Muscle of leg (tissue), 11 donors: ENCODE data around the gene FKBP6. TPM values are rescaled to one million over a fixed set of nuclear protein-coding genes. Genes with fewer than 3 reads are reported as not detected.
"Not testable (repeated sequence)": the region's sequence is repeated elsewhere in the genome, so short reads cannot be mapped to it uniquely, and the experiment has no call there.

ENCODE experiments used
- DNase-seq: peaks from one replicate; pipeline ENCODE4 v3.0.0; 2013
- H3K27ac ChIP-seq: one replicate; pipeline ENCODE4 v1.5.1; 2013; ENCODE audit warnings: mild to moderate bottlenecking, low read length, control low read depth
- H3K27me3 ChIP-seq: one replicate; pipeline ENCODE4 v1.6.1; 2013; ENCODE audit warnings: low read length; ENCODE audit not compliant: control insufficient read depth, insufficient read depth
- H3K36me3 ChIP-seq: one replicate; pipeline ENCODE4 v1.6.1; 2013; ENCODE audit warnings: low read length; ENCODE audit not compliant: control insufficient read depth, insufficient read depth
- H3K4me1 ChIP-seq: one replicate; pipeline ENCODE4 v1.6.1; 2013; ENCODE audit warnings: low read length; ENCODE audit not compliant: control insufficient read depth, insufficient read depth
- H3K4me3 ChIP-seq: one replicate; pipeline ENCODE4 v1.5.1; 2013; ENCODE audit warnings: low read length, control low read depth
- H3K9me3 ChIP-seq: replicated peaks from 2 replicates; pipeline ENCODE4 v1.6.1; 2013; ENCODE audit warnings: low read depth, low read length; ENCODE audit not compliant: control insufficient read depth
- WGBS: methylation state at CpG from one replicate; pipeline ENCODE4 v1.1.5; 2013; ENCODE audit warnings: missing lambda C conversion rate; ENCODE audit not compliant: insufficient coverage; 5-methylcytosine and 5-hydroxymethylcytosine counted together
- polyA plus RNA-seq, 8 donors: library from polyadenylated mRNA; unstranded; fragments of 120-200 nt; gene quantifications; one replicate each; pipeline versions ENCODE4 v1.2.1 to v1.2.3, GENCODE V29; 2013; ENCODE audit warnings: inconsistent platforms in 1 of 8, low replicate concordance in 1 of 8; ENCODE audit not compliant: insufficient read length in 8 of 8, insufficient read depth in 1 of 8
- total RNA-seq: library from RNA; stranded (reverse); fragments of 120-200 nt; gene quantifications from one replicate; pipeline ENCODE4 v1.2.4, GENCODE V29; 2013

The FKBP6 gene
- total and polyA plus RNA-seq, 9 donors, result 0.20 to 0.57 (median 0.28) TPM; not detected in 3

DNA sequence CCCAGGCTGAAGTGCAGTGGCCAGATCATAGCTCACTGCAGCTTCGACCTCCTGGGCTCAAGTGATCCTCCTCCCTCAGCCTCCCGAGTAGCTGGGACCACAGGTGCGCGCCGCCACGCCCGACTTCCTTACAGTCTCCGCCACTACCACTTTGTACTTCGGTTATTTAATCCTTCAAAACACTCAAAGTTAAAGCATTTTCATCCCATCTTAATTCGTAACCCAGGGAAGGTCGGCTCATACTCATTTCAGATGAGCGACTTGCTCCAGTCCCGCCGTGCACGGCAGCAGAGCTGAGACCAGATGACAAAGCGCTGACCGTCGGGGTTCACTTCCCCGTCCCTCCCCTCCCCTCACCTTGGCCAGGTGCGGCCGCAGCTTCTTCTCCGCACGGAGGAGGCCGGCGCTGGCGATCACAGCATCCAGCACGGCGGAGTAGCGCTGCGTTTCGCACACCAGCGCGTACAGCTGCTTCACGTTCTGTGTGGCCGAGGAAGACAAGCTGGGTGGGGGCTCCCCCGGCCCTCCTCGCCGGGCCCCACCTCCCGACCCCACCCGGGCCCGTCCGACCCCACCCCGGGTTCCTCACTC, 19.8 kb upstream of the FKBP6 start:
- Histone ChIP-seq H3K27me3 (no peaks in the 10 kb centered on the region), H3K4me3 (peak overlapping the region; percentile 59), H3K36me3 (peaks cover 31% of the 10 kb centered on the region), H3K9me3 (no peaks in the 10 kb centered on the region), H3K27ac (peak overlapping the region; percentile 81), H3K4me1 (peaks cover 6% of the 10 kb centered on the region)
- WGBS, result 9% methylated on average over 39 of the region's 43 CpGs
- no peak for DNase-seq

DNA sequence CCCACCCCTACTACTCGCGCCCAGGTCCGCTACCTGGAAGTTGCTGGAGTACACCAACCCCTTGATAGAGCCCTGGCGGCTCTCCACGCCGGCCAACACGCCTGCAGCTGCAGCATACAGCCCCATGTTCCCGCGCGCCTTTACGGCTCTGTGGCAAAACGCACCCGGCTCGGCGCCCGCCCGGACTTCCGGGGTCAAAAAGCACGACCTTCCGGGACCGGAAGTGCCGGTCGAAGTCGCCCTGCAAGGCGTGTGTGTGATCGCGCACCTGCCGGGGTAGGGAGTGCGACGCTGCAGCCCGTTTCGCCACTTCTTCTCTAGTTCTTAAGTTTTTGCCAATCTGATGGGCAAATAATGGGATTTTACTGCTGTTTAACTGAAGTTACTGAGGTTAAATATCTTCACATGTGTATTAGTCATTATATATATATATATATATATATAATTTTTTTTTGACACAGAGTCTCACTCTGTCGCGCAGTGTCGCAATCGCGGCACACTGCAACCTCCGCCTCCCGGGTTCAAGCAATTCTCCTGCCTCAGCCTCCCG, 19.2 kb upstream of the FKBP6 start, which contains the start of gene NSUN5:
Gene NSUN5 (minus strand): TSS at position 162 of the 550 bp plus-strand sequence. CDS start 36 bp downstream, at position 126.
- no peaks in the 10 kb centered on the region for H3K27me3 ChIP-seq
- H3K36me3 ChIP-seq, result peaks cover 25% of the 10 kb centered on the region
- peaks cover 6% of the 10 kb centered on the region for H3K4me1 ChIP-seq
- H3K4me3 ChIP-seq, result peak within 1 kb of the TSS; percentile 59
- H3K27ac ChIP-seq, result peak within 1 kb of the TSS; percentile 81
- peak; percentile 88 for DNase-seq
- H3K9me3 ChIP-seq, result no peaks in the 10 kb centered on the region
- WGBS, result under 1% methylated on average over 26 of the region's 40 CpGs

DNA sequence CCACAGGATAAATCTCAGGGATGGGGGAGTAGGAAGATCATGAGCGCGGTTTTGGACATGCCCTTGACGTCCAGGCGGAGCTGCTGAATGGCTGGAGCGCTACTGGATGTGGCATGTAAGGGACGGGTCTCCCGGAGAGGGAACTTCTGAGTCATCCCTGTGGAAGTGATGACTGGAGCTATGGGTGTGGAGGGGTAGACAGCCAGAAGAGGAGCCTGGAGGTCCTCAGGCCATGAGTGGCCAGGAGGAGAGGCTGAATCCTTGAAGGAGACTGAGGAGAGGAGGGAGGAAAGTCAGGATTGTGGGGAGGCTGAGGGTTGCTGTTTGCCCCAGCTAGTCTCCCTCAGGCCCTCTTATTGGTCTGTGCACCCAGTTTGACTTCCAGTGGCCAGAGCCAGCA, 16.5 kb upstream of the FKBP6 start:
- 87% methylated on average over 6 of the region's 7 CpGs for whole genome bisulfite sequencing
- not testable (repeated sequence) for H3K4me1 ChIP-seq, H3K27me3 ChIP-seq, H3K36me3 ChIP-seq, H3K27ac ChIP-seq, H3K4me3 ChIP-seq, H3K9me3 ChIP-seq, DNase-seq

DNA sequence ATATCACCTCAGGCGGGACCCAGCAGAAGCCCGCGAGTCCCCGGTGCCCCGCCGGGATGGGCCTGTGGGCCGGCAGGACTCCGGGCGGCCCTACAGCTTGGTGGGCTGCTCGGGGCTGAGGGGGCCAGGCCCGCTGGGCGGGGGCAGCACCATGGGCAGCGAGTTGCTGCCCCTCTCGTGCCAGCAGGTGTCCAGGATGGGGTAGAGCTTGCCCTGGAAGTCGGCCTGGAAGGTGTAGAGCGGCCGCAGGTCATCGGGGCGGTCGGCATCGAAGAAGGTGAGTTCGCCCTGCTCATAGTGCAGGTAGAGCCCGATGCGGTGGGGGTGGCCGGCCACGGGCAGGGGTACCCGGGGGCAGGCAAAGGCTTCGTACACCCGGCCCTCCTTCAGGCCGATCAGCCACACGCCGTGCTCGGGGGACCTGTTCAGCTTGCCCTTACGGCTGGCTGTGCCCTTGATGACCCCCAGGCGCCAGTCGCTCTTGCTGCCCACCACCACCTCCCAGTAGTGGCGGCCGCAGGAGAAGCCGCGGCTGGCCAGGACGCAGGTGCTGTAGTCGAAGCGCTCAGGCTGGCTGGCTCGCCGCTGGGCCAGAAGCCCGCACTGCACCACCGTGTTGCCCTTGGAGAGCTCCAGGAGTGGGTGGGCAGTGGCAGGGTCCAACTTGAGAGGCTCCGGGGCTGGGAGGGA, 15.0 kb upstream of the FKBP6 start:
- Histone ChIP-seq H3K4me1 (peaks cover 6% of the 10 kb centered on the region), H3K27ac (no peak overlapping the region), H3K27me3 (no peaks in the 10 kb centered on the region), H3K4me3 (no peak overlapping the region), H3K36me3 (no peaks in the 10 kb centered on the region), H3K9me3 (no peaks in the 10 kb centered on the region)
- 87% methylated on average over 37 of the region's 48 CpGs for WGBS
- DNase-seq, result no peak

DNA sequence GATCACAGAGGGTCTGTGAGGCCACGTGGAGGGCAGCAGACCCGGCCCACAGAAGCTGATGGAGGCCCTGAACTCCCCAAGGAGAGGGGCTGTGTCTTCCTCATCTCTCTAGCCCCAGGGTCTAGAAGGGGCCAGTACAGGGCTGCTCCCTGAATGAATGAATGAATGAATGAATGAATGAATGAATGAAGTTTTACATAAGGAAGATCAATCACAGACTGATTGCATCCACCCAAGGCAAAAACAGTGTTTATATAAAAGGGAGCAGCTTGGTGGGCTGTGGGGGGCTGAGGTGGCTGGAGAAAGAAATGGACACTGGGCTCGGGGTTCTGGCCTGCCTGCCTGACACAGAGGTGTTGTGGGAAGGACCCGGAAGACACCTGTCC, 14.4 kb upstream of the FKBP6 start:
- no peak for DNase-seq
- H3K4me1 ChIP-seq, result peaks cover 6% of the 10 kb centered on the region

DNA sequence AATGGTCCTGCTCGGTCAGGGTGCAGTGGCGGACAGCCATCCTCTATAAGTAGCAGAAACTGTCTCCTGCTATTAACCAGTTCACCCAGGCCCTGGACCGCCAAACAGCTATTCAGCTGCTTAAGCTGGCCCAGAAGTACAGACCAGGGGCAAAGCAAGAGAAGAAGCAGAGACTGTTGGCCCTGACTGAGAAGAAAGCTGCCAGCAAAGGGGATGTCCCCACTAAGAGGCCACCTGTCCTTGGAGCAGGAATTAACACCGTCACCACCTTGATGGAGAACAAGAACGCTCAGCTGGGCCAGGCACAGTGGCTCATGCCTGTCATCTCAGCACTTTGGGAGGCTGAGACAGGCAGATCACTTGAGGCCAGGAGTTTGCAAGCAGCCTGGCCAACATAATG, 13.7 kb upstream of the FKBP6 start:
- DNase-seq, result no peak
- Histone ChIP-seq H3K9me3 (no peaks in the 10 kb centered on the region), H3K27ac (no peak overlapping the region), H3K4me3 (no peak overlapping the region), H3K27me3 (no peaks in the 10 kb centered on the region), H3K4me1 (no peaks in the 10 kb centered on the region), H3K36me3 (no peaks in the 10 kb centered on the region)
- WGBS, result 74% methylated on average over 5 of the region's 5 CpGs

More for the DNA sequence above, 14.4 kb upstream of the FKBP6 start:
- H3K36me3 ChIP-seq, result no peaks in the 10 kb centered on the region
- no peaks in the 10 kb centered on the region for H3K27me3 ChIP-seq
- WGBS, result 57% methylated on average over 1 of the region's 4 CpGs
- no peak overlapping the region for H3K27ac ChIP-seq
- H3K9me3 ChIP-seq, result no peaks in the 10 kb centered on the region
- no peak overlapping the region for H3K4me3 ChIP-seq

DNA sequence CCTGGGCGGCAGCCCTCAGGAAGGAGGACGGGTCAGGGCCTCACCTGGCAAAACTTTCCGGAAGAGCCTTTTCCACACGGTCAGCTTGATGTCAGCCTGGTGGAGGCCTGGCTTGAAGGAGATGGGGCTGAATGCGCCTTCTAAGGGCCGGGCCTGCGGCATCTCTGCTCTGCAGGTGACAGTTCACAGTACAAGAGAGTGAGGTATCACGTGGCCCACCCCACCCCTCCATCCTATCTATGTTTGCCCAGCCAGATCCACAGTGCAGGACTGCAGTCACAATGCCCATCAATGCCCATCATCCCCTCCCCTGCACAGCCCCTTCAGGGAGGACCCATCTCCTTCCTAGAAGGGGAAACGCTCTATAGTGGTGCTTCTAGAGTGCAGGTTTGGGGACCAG, 11.4 kb upstream of the FKBP6 start:
- H3K4me3 ChIP-seq, result no peak overlapping the region
- no peaks in the 10 kb centered on the region for H3K27me3 ChIP-seq
- no peaks in the 10 kb centered on the region for H3K36me3 ChIP-seq
- H3K4me1 ChIP-seq, result no peaks in the 10 kb centered on the region
- DNase-seq, result no peak
- WGBS, result 78% methylated on average over 7 of the region's 9 CpGs
- no peaks in the 10 kb centered on the region for H3K9me3 ChIP-seq
- H3K27ac ChIP-seq, result no peak overlapping the region

DNA sequence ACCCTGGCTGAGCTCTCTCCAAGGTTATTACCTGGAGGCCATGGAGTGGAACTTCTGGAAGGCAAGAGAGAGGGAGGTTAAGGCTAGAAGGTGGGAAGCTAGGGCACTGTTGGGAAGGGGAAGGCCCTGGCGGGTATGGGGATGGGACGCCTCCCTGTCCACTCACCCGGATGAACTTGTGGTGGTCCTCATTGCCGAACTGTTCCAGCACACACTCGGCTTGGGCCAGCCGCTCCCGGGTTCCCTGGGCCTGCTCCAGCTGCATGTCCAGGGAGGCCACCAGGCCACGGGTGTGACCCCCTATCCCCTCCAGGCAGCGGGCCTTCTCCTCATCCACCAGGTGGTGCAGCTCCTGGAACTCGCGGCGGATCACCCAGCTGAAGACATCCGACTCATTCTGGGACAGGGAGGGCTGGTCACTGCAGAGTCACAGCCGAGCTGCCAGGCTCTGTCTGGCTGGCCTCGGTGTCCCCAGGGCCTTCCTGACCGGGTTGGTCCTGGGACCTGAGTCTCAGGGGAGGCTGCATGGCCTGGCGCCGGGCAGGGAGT, 9.2 kb upstream of the FKBP6 start:
- not testable (repeated sequence) for H3K36me3 ChIP-seq, H3K9me3 ChIP-seq, DNase-seq, H3K4me1 ChIP-seq, H3K27ac ChIP-seq, H3K27me3 ChIP-seq, H3K4me3 ChIP-seq
- 66% methylated on average over 12 of the region's 18 CpGs for WGBS

DNA sequence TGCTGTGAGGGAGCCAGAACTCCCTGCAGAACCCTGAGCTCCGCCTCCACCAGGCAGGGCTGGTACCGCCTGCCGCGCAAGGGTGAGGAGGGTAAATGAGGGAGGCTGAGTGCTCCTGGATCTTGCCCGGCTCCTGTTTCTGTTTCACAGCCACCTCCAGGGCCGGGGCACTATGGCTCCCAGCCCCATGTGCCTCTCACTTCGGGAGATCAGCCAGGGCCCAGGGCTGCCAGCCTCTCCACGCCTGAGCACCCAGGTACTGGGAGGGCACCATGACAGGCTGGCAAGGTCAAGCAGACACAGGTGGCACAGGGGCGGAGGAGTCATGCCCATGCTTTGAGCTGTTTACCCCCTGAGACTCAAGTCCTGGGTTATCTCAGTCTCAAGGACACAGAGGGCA, 8.4 kb upstream of the FKBP6 start:
- DNase-seq, H3K27me3 ChIP-seq, H3K9me3 ChIP-seq, H3K36me3 ChIP-seq, H3K4me3 ChIP-seq, H3K4me1 ChIP-seq: not testable (repeated sequence)
- peak overlapping the region; percentile 32 for H3K27ac ChIP-seq
- WGBS, result 68% methylated on average over 6 of the region's 9 CpGs

DNA sequence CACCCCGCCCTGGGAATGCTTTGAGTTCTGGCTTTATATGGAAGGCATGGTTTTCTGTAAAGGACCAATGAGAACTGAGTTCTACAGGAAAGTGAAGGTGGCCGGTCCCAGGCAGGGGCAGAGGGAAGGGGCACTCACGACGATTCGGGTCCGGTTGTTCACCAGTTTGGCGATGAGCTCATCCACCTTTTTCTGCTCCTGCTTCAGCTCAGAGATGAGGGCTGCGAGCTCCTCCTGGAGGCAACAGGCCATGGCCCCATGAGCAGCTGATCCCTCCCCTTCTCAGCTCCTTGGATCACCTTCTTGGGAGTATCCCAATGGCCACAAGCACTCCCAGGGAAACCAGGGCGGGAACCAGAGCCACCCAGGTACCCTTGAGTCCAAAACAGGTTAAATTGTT, 8.0 kb upstream of the FKBP6 start:
- H3K27me3 ChIP-seq, H3K36me3 ChIP-seq, H3K9me3 ChIP-seq, H3K4me1 ChIP-seq, DNase-seq, H3K4me3 ChIP-seq: not testable (repeated sequence)
- 69% methylated on average over 7 of the region's 9 CpGs for WGBS
- peak overlapping the region; percentile 29 for H3K27ac ChIP-seq
